Measurements from ENCODE around the gene UNKL. TPM values are rescaled to one million over a fixed set of nuclear protein-coding genes. Genes with fewer than 3 reads are reported as not detected.

Gene UNKL
- total RNA-seq, 2 experiments from 2014 or later = 19.6 to 24.9 TPM

DNA sequence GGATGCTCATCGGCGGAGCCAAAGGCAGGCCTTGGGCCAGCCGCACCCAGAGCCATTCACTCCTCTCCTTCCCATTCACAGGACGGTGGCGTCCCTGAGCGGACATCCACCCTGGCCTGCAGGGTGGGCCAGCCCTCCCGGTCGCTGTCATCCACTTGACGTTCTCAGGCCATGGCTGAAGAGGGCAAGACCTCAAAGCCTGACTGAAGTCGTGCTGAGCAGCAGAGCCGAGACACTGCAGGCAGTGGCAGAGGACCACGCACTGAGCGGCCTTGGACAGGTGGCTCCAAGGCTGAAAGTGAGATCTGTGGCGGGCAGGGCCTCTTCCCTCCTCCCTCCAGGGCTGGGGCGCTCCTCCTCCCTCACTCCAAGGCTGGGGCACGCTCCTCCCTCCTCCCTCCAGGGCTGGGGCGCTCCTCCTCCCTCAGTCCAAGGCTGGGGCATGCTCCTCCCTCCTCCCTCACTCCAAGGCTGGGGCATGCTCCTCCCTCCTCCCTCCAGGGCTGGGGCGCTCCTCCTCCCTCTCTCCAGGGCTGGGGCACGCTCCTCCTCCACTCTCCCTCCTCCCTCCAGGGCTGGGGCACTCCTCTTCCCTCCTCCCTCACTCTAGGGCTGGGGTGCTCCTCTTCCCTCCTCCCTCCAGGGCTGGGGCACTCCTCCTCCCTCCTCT is 38.6 kb downstream of the UNKL start:
- ChIA-PET CTCF (no interaction called here), POLR2A (no interaction called here)
- no peak for ATAC-seq
- no peak overlapping the region for H3K4me3 Mint-ChIP-seq
- H3K27me3 Mint-ChIP-seq (ENCODE audit: low read depth) = no peaks in the 10 kb centered on the region
- H3K27ac Mint-ChIP-seq = no peak overlapping the region
- H3K4me1 Mint-ChIP-seq (ENCODE audit: low read depth) = peaks cover 19% of the 10 kb centered on the region
- no peaks in the 10 kb centered on the region for H3K36me3 Mint-ChIP-seq (ENCODE audit: low read depth)
- no peaks in the 10 kb centered on the region for H3K9me3 Mint-ChIP-seq (ENCODE audit: insufficient read depth)
- no peak for DNase-seq

DNA sequence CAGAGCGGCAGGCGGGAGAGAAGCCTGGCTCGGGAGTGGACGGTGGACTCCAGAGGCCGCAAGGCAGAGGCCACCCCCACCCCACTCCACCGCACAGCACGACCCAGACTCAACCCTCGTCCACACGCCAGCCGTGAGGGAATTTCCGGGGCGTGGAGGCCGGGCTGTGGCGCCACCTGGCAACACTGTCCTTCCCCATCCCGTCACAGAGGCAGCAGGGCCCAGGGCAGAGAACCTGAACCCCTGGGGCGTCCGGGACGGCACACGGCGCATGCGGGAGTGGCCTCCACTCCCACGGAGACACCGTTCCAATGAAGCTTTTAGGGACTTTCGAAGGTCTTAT is 39.2 kb downstream of the UNKL start:
- H3K4me3 Mint-ChIP-seq = no peak overlapping the region
- POLR2A ChIA-PET = no interaction called here
- no peaks in the 10 kb centered on the region for H3K27me3 Mint-ChIP-seq (ENCODE audit: low read depth)
- no peaks in the 10 kb centered on the region for H3K9me3 Mint-ChIP-seq (ENCODE audit: insufficient read depth)
- H3K4me1 Mint-ChIP-seq (ENCODE audit: low read depth) = peaks cover 19% of the 10 kb centered on the region
- CTCF ChIA-PET = interaction anchor here (0.9 kb wide), 1 partner anchor 12 kb away, joined by 3 read pairs; no protein-coding TSS in a partner anchor
- no peak overlapping the region for H3K27ac Mint-ChIP-seq
- DNase-seq (no peak), ATAC-seq (no peak)
- H3K36me3 Mint-ChIP-seq (ENCODE audit: low read depth) = no peaks in the 10 kb centered on the region

DNA sequence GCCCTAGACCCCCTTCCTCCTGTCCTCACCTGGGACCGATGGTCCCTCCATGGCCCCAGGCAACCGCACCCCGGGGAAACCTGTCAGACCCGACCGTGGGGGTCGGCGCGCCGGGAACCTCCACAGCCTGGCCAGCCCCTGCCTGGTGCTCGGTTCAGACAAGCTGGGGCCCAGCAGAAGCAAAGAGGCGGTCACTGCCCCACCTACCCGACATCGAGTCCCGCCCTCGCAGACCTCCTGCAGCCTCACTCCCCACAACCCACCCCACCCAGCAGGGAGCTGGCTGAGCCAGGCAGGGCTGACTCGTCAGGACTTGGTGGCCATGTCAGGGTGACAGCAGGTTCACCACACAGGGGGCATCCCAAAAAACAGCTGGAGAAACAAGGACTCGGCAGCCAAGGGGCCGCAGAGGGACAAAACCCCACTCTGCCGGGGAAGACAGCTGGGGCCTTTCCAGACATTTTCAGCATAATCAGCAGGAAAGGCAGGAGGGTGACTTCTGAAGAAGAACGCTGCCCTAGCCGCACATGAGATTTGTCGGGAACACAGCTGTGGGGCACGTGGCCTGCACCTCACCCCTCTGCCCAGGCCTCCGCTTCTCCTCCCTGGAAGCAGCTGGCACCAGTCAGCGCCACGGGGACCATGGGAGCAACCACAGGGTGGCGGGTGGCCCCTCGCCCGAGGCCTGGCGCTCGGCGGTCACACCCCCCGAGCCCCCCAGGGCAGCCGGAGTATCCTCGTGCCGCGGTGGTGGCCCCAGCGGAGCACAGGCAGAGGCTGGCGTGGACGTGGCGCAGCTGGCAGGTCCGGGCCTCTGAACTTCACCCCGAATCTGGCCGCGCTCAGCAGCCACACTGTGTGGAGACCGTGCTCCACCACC is 39.8 kb downstream of the UNKL start:
- Mint-ChIP-seq H3K27me3 (ENCODE audit: low read depth) (no peaks in the 10 kb centered on the region), H3K9me3 (ENCODE audit: insufficient read depth) (no peaks in the 10 kb centered on the region), H3K4me1 (ENCODE audit: low read depth) (peaks cover 15% of the 10 kb centered on the region), H3K4me3 (no peak overlapping the region), H3K36me3 (ENCODE audit: low read depth) (no peaks in the 10 kb centered on the region), H3K27ac (no peak overlapping the region)
- ChIA-PET CTCF (interaction anchor here (0.9 kb wide), 1 partner anchor 11 kb away, joined by 3 read pairs; no protein-coding TSS in a partner anchor), POLR2A (no interaction called here)
- DNase-seq (no peak), ATAC-seq (no peak)

DNA sequence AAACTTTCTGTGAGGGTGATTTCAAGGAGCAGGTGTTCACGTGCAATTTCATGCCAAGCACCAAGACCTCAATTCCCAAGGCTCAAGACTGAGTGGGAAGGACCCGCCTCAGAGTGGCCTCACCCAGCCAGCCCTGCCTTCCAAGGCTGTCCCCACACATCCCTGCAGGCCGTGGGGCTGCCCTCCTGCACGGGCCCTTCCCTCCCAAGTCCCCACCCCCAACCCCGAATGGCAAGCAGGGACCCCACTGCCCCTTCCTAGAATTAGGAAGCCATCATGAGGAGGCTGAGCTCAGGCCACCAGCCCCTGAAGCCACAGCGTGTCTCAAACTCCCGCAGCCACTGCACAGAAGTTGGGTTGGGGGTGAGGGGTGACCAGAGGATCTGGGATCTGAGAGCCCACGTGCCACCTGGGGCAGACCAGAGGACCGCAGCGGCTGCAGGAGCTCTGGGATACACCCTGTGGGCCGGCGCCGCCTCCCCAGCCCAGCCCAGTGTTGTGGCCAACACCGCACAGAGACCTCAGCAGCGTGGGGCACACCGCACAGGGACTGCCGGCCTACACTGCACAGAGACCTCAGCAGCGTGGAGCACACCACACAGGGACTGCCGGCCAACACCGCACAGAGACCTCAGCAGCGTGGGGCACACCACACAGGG is 42.1 kb downstream of the UNKL start:
- CTCF ChIA-PET = no interaction called here

DNA sequence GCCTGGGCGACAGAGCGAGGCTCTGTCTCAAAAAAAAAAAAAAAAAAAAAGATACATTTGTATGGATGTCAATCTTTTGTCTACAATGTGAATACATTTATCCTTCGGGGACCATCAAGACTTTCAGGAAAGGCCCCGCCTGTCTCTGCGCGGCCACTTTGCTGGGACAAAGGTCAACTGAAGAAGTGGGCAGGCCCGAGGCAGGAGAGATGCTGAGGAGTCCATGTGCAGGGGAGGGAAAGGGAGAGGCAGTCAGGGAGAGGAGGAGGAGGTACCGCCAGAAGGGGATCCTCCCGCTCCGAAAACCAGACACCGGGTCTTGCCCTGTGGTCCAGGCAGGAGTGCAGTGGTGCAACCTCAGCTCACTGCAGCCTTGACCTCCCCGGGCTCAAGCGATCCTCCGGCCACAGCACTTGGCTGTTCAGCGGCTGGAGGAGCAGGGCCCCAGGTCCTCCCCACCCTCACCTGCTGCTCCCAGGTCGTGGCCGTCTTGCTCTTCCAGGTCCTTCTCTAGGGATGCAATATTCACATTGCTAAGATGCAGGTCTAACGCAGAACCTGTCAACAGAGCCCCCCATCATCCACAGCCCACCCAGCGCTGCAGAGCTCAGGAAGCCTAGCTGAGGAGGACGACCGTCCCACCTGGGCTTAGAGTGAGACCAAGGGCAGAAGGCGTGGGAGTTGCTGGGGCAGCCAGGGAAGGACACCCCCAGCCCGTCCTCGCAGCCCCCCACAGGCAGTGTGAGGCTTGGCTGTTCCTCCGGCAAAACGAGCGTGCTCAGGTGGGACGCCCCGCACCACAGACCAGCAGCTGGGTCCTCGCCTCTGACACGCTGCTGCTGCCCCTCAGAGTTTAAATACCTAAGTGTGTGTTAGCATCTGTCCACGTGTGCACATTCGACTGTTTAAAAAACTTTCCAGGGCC is 43.2 kb downstream of the UNKL start:
- DNase-seq = no peak
- no peaks in the 10 kb centered on the region for H3K9me3 Mint-ChIP-seq (ENCODE audit: insufficient read depth)
- no peak for ATAC-seq
- CTCF ChIA-PET = no interaction called here
- H3K27ac Mint-ChIP-seq = no peak overlapping the region
- H3K4me1 Mint-ChIP-seq (ENCODE audit: low read depth) = no peaks in the 10 kb centered on the region
- H3K27me3 Mint-ChIP-seq (ENCODE audit: low read depth) = no peaks in the 10 kb centered on the region
- H3K36me3 Mint-ChIP-seq (ENCODE audit: low read depth) = no peaks in the 10 kb centered on the region
- POLR2A ChIA-PET = no interaction called here
- H3K4me3 Mint-ChIP-seq = no peak overlapping the region

More for the DNA sequence above, 42.1 kb downstream of the UNKL start:
- no peaks in the 10 kb centered on the region for H3K27me3 Mint-ChIP-seq (ENCODE audit: low read depth)
- no peak for ATAC-seq
- H3K4me3 Mint-ChIP-seq = no peak overlapping the region
- POLR2A ChIA-PET = no interaction called here
- no peaks in the 10 kb centered on the region for H3K4me1 Mint-ChIP-seq (ENCODE audit: low read depth)
- no peaks in the 10 kb centered on the region for H3K9me3 Mint-ChIP-seq (ENCODE audit: insufficient read depth)
- no peaks in the 10 kb centered on the region for H3K36me3 Mint-ChIP-seq (ENCODE audit: low read depth)
- DNase-seq = no peak
- H3K27ac Mint-ChIP-seq = no peak overlapping the region

DNA sequence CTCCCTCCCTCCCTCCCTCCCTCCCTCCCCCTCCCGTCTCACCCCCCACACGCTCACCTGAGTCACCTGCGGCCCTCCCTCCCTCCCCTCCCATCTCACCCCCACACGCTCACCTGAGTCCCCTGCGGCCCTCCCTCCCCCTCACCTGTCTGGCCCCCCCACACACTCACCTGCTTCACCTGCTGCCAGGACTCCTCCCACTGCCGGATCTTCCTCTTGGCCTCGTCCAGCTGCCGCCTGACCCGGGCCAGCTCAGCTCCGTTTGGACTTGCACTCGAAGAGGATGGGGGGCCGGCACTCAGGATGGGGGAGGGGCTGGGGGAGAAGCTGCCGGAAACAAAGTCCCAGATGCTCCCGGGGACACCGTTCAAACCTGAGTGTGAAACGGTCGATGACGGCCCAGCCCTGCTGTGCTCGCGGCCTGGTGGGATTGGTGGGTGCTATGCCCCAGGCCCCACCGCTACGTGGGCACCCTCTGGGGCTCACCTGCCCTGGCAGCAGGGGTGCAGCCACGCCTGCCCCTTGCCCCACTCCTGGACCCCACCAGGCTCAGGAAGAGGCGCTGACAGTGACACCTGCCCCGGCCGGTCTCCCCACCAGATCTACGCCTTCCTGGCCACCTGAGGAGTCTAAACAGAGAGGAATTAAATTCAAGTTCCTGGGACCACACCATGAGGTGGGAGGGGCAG is 46.9 kb downstream of the UNKL start:
- ChIA-PET CTCF (interaction anchor here (1.6 kb wide), 1 partner anchor 145 kb away, joined by 3 read pairs; no protein-coding TSS in a partner anchor), POLR2A (no interaction called here)
- ATAC-seq (no peak), DNase-seq (no peak)
- no peaks in the 10 kb centered on the region for H3K9me3 Mint-ChIP-seq (ENCODE audit: insufficient read depth)
- H3K4me1 Mint-ChIP-seq (ENCODE audit: low read depth) = peaks cover 2% of the 10 kb centered on the region
- no peak overlapping the region for H3K4me3 Mint-ChIP-seq
- H3K27me3 Mint-ChIP-seq (ENCODE audit: low read depth) = no peaks in the 10 kb centered on the region
- H3K27ac Mint-ChIP-seq = no peak overlapping the region
- H3K36me3 Mint-ChIP-seq (ENCODE audit: low read depth) = peaks cover 14% of the 10 kb centered on the region

DNA sequence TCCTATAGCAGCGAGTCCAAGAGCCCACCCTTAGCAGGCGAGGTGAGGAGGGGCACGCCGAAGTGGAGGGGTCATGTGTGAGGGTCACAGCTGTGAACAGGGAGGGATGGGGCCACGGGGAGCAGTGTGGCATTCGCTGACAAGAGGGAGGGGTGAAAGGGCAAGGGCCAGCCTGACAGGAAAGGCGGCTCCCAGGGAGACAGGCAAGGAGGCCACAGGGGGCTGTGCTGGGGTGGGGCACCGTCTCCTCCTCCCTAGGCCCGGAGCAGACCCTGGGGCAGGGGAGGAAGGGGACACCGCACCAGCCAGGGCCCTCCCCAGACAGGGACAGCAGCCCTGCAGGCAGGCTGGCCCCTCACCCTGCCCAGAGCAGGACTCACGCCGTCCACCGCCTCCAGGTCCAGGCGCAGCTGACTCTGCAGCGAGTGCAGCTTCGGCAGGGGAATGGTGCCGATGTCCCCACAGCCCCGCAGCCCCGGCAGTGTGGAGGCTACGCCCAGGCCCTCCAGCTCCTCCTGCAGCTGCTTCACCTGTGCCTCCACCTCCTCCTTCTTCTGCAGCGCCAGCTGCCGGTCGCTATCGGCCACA is 47.7 kb downstream of the UNKL start:
- ATAC-seq (no peak), DNase-seq (no peak)
- peaks cover 14% of the 10 kb centered on the region for H3K36me3 Mint-ChIP-seq (ENCODE audit: low read depth)
- POLR2A ChIA-PET = no interaction called here
- no peak overlapping the region for H3K27ac Mint-ChIP-seq
- CTCF ChIA-PET = interaction anchor here (1.6 kb wide), 1 partner anchor 146 kb away, joined by 3 read pairs; no protein-coding TSS in a partner anchor
- peaks cover 2% of the 10 kb centered on the region for H3K4me1 Mint-ChIP-seq (ENCODE audit: low read depth)
- no peaks in the 10 kb centered on the region for H3K9me3 Mint-ChIP-seq (ENCODE audit: insufficient read depth)
- H3K4me3 Mint-ChIP-seq = no peak overlapping the region
- no peaks in the 10 kb centered on the region for H3K27me3 Mint-ChIP-seq (ENCODE audit: low read depth)

DNA sequence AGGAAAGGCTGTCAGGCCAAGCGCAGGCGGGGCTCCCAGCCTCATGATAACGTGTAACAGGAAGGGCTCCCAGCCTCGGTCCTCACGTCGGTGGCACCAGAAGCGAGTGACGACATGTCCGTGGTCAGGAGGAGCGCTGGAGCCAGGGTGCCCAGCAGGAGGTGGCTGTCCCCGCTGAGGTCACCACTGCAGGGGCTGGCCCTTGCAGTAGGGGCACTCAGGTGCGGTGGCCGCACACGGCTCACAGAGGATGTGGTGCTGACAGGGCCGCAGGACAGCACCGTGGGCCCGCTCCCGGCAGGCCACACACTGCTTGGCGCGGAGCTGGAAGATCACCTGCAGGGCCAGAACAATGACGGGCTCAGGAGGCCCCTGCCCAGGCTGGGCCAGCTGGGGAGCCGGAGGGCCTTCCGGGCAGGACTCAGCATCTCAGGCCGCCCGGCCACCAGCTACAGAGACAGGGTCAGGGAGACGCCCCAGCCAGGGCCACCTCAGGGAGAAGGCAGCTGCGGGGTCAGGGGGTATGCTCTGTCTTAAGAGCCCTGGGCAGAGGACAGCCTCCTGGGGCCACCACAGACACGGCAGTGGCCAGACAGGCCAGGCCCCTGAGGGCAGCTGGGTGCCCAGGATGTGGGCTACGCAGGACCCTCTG is 48.3 kb downstream of the UNKL start:
- H3K4me1 Mint-ChIP-seq (ENCODE audit: low read depth) = peaks cover 2% of the 10 kb centered on the region
- ATAC-seq (no peak), DNase-seq (no peak)
- H3K9me3 Mint-ChIP-seq (ENCODE audit: insufficient read depth) = no peaks in the 10 kb centered on the region
- POLR2A ChIA-PET = no interaction called here
- H3K27me3 Mint-ChIP-seq (ENCODE audit: low read depth) = no peaks in the 10 kb centered on the region
- H3K36me3 Mint-ChIP-seq (ENCODE audit: low read depth) = peaks cover 14% of the 10 kb centered on the region
- H3K4me3 Mint-ChIP-seq = no peak overlapping the region
- peak overlapping the region; percentile 11 for H3K27ac Mint-ChIP-seq
- CTCF ChIA-PET = no interaction called here

DNA sequence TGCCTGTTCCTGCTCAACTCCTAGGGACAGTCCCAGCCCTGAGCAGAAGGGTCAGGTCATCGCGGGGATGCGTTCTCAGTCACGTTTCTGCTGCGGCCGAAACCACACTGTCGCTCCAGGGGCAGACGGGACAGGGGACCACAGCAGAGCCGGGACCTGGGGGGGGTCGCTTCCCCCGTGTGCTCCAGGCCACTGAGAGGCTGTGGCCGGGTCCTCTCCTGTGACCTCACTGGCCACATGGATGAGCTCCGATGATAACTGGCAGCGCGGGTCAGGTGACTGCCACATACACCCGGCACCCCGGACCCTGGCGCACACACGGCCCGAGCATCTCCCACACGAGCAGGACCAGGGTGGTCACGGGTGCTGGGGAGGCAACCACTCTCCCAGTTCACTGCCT is 50.0 kb downstream of the UNKL start:
- Mint-ChIP-seq H3K9me3 (ENCODE audit: insufficient read depth) (no peaks in the 10 kb centered on the region), H3K4me1 (ENCODE audit: low read depth) (peaks cover 2% of the 10 kb centered on the region), H3K4me3 (no peak overlapping the region), H3K36me3 (ENCODE audit: low read depth) (peaks cover 14% of the 10 kb centered on the region), H3K27ac (no peak overlapping the region), H3K27me3 (ENCODE audit: low read depth) (no peaks in the 10 kb centered on the region)
- CTCF ChIA-PET = interaction anchor here (0.7 to 2.9 kb wide), 15 partner anchors 11 to 359 kb away, joined by 3 to 14 read pairs (median 5); no protein-coding TSS in a partner anchor
- DNase-seq = no peak
- no peak for ATAC-seq
- POLR2A ChIA-PET = interaction anchor here (0.8 to 1.4 kb wide), 2 partner anchors 14 to 56 kb away, joined by 3 read pairs; partner anchors contain the start of gene UQCC4

DNA sequence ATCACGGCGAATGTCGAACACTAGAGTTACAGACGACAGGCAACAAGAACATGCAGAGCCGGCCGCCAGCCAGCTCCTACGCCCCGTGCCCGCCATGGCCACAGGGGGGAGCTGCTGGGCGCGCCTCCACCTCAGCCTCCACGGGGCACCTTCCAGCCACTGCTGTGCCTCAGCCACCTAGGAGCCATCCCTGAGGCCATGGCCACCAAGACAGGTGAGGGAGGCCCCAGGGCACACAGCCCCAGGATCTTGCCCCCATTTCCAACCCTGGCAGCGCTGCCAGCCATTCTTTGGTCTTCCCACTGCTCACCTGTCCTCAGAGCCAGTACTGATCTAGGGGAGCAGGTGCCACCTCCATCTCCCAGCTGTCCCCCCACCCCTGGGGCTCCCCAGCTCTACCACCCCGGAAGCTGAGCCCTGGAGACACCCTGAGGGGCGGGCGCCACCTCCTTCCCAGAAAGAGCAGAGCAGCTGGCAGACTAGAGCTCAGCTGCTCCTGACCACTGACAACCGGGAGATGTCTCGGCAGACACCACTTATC is 50.9 kb downstream of the UNKL start:
- Mint-ChIP-seq H3K4me1 (ENCODE audit: low read depth) (peaks cover 2% of the 10 kb centered on the region), H3K27me3 (ENCODE audit: low read depth) (no peaks in the 10 kb centered on the region), H3K27ac (no peak overlapping the region), H3K9me3 (ENCODE audit: insufficient read depth) (no peaks in the 10 kb centered on the region), H3K4me3 (no peak overlapping the region), H3K36me3 (ENCODE audit: low read depth) (peaks cover 14% of the 10 kb centered on the region)
- peak; percentile 97 for ATAC-seq
- DNase-seq = peak; percentile 77
- POLR2A ChIA-PET = interaction anchor here (0.7 to 1.0 kb wide), 3 partner anchors 15 to 175 kb away, joined by 3 to 4 read pairs (median 4); partner anchors contain the start of gene UBE2I
- CTCF ChIA-PET = interaction anchor here (0.8 to 2.9 kb wide), 23 partner anchors 10 to 360 kb away, joined by 3 to 14 read pairs (median 4); partner anchors contain the start of gene UQCC4
